ENCODE measurements around the gene PDXK. TPM values are rescaled to one million over a fixed set of nuclear protein-coding genes. Genes with fewer than 3 reads are reported as not detected.

Gene PDXK
- polyA plus RNA-seq, 1 donor (not counting 4 experiments of a cell fraction or from before 2014, with no cell fraction given): 144 TPM

DNA sequence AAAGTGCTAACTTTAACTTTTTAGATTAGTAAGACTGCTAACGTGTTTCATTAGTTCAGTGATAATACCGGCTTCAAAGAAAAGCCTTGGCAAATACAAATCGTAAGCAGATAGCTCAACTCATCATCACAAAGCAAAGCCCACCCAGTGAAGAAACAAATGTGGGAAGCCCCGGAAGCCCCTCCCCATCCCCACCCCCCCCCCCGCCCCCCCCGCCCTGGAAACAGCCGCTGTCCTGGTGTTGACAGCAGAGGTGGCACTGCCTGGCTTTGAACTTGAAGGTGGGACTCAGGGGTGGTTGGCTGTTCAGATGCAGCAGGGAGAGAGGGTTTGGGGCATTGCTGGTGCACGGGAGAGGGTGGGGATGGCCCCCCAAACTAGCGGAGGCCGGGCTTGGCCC lies 14.1 kb downstream of the PDXK start:
- Histone ChIP-seq H3K4me1 (ENCODE audit: control insufficient read depth, extremely low read depth, insufficient read depth, low read length) (peaks cover 22% of the 10 kb centered on the region), H3K9me1 (ENCODE audit: control insufficient read depth, extremely low read depth, insufficient read depth, low read length) (peaks cover 6% of the 10 kb centered on the region), H3K27ac (ENCODE audit: control insufficient read depth, insufficient read depth, low read length) (peak overlapping the region; percentile 42), H3K4me2 (ENCODE audit: control insufficient read depth, extremely low read depth, insufficient read depth, low read depth, low read length) (no peak overlapping the region), H3K27me3 (ENCODE audit: control insufficient read depth, extremely low read depth, insufficient read depth, low read length) (no peaks in the 10 kb centered on the region), H3K4me3 (ENCODE audit: control insufficient read depth in 2 of 3, extremely low read depth in 1 of 3, insufficient read depth in 2 of 3, low read depth in 1 of 3, low read length in 3 of 3) (no peak overlapping the region), H3K79me2 (ENCODE audit: control insufficient read depth, insufficient read depth, low read length) (peaks cover 81% of the 10 kb centered on the region), H2AFZ (ENCODE audit: control insufficient read depth, low read length) (no peak overlapping the region), H4K20me1 (ENCODE audit: control insufficient read depth, extremely low read depth, insufficient read depth, low read length) (peaks cover 16% of the 10 kb centered on the region), H3K9me3 (ENCODE audit: control insufficient read depth, low read depth, low read length) (peaks cover 2% of the 10 kb centered on the region), H3K36me3 (ENCODE audit: control insufficient read depth in 2 of 2, extremely low read depth in 1 of 2, insufficient read depth in 2 of 2, low read length in 2 of 2) (peaks cover 19 to 42% of the 10 kb centered on the region in 2 experiments), H3K9ac (ENCODE audit: control insufficient read depth, extremely low read depth, insufficient read depth, low read length) (peak overlapping the region; percentile 50)
- dilution Hi-C loops (cut with MboI; ENCODE audit: extremely low pct_ligation_motif_present, low sequenced_read_pairs): no loop called here
- no peak for DNase-seq (ENCODE audit: low read depth, low spot score)
- no peak for FAIRE-seq
- no peak for TF ChIP-seq EZH2 (IDR thresholded peaks at IDR 0.05; ENCODE audit: low read length)

DNA sequence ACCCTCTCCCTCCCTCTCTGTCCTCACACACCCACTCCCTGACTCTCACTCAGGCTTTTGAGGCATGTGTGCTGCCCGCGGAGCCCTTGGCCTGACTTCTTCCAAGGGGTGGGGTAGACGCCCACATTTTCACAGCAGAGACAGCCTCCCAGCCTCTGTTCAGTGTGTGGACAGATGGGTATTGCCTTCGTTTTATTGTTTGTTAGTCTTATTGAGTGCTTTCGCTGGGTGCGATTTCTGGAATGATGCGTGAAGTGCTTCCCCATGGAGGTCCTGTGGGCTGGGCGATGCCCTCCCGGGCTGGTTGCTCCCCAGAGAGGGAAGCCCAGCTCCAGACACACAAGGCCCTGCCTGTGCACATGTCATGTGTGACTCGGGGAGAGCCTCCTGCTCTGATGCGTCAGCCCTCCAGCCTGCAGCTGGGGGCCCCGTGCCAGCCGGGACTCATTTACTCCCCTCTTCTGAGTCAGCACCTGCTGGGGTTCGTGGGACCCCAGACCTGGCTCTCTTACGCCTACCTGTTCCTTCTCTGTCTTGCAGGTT lies 14.7 kb downstream of the PDXK start:
- dilution Hi-C loops (cut with MboI; ENCODE audit: extremely low pct_ligation_motif_present, low sequenced_read_pairs): no loop called here
- Histone ChIP-seq H3K27ac (ENCODE audit: control insufficient read depth, insufficient read depth, low read length) (peak overlapping the region; percentile 42), H3K79me2 (ENCODE audit: control insufficient read depth, insufficient read depth, low read length) (peaks cover 79% of the 10 kb centered on the region), H3K4me1 (ENCODE audit: control insufficient read depth, extremely low read depth, insufficient read depth, low read length) (peaks cover 18% of the 10 kb centered on the region), H3K4me3 (ENCODE audit: control insufficient read depth in 2 of 3, extremely low read depth in 1 of 3, insufficient read depth in 2 of 3, low read depth in 1 of 3, low read length in 3 of 3) (no peak overlapping the region), H3K9me3 (ENCODE audit: control insufficient read depth, low read depth, low read length) (peaks cover 2% of the 10 kb centered on the region), H3K27me3 (ENCODE audit: control insufficient read depth, extremely low read depth, insufficient read depth, low read length) (no peaks in the 10 kb centered on the region), H3K4me2 (ENCODE audit: control insufficient read depth, extremely low read depth, insufficient read depth, low read depth, low read length) (peak overlapping the region; percentile 45), H3K9ac (ENCODE audit: control insufficient read depth, extremely low read depth, insufficient read depth, low read length) (peak overlapping the region; percentile 50), H4K20me1 (ENCODE audit: control insufficient read depth, extremely low read depth, insufficient read depth, low read length) (peaks cover 16% of the 10 kb centered on the region), H3K36me3 (ENCODE audit: control insufficient read depth in 2 of 2, extremely low read depth in 1 of 2, insufficient read depth in 2 of 2, low read length in 2 of 2) (peaks cover 19 to 42% of the 10 kb centered on the region in 2 experiments), H2AFZ (ENCODE audit: control insufficient read depth, low read length) (no peak overlapping the region), H3K9me1 (ENCODE audit: control insufficient read depth, extremely low read depth, insufficient read depth, low read length) (peaks cover 6% of the 10 kb centered on the region)
- DNase-seq (ENCODE audit: low read depth, low spot score) (no peak), FAIRE-seq (no peak)
- TF ChIP-seq EZH2 (IDR thresholded peaks at IDR 0.05; ENCODE audit: low read length): no peak
- TF ChIP-seq, protein P1, sequence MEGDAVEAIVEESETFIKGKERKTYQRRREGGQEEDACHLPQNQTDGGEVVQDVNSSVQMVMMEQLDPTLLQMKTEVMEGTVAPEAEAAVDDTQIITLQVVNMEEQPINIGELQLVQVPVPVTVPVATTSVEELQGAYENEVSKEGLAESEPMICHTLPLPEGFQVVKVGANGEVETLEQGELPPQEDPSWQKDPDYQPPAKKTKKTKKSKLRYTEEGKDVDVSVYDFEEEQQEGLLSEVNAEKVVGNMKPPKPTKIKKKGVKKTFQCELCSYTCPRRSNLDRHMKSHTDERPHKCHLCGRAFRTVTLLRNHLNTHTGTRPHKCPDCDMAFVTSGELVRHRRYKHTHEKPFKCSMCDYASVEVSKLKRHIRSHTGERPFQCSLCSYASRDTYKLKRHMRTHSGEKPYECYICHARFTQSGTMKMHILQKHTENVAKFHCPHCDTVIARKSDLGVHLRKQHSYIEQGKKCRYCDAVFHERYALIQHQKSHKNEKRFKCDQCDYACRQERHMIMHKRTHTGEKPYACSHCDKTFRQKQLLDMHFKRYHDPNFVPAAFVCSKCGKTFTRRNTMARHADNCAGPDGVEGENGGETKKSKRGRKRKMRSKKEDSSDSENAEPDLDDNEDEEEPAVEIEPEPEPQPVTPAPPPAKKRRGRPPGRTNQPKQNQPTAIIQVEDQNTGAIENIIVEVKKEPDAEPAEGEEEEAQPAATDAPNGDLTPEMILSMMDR (optimal IDR thresholded peaks at IDR 0.05 in 1 of 3, IDR thresholded peaks at IDR 0.05 in 1 of 3, conservative IDR thresholded peaks at IDR 0.05 in 1 of 3; ENCODE audit: extremely low read depth in 1 of 3, insufficient read depth in 2 of 3, low read length in 3 of 3): no peak
